GM19239 (cell line): Measurements from ENCODE around the gene SEMA6D.

Experiments
- DNase-seq: peaks from one replicate; pipeline ENCODE4 v3.0.0; 2011; ENCODE audit warnings: low spot score; ENCODE audit not compliant: insufficient read length
- FAIRE-seq: peaks from 2 replicates; lab custom pipeline; 2011; peaks lifted over from hg19 to GRCh38; lab: Jason Lieb, UNC

Gene SEMA6D

DNA sequence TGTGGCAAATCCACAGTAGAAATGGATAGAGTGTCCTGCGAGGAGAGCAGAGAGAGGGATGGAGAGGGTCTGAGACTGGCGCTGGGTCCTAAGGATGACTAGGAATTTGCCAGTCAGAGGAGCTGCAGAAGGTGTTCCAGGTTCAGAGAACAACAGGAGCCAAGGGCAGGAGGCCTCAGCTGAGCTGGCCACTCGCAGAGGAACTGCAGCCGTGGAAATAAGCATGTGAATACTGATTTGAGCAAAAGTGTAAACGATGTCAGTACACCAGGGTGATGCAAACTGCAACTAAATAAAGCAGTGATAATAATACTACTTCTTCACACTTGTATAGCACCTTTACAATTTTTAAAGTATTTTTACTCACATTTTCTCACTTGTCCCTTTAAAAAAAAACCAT, 24.6 kb downstream of the SEMA6D start:
- DNase-seq = no peak
- FAIRE-seq = no peak

DNA sequence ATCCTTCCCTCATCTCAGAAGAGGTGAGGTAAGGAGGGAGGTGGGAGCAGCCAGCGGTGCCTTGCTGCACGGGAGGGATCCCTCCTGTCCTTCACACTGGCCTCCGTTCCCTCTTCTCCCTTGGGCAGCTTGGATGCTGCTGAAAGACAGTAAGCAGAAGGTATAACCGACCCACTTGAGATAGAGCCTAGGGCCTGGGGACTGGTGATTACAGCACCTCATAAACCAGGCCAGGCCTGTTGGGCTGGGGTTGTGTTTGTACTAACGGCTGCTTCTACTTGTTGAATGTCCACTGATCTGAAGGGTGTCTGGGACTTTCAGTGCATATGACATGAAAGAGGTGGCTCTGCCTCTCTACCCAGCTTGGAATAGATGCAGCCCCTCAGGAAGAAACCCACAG, 25.0 kb downstream of the SEMA6D start:
- DNase-seq (no peak), FAIRE-seq (no peak)

DNA sequence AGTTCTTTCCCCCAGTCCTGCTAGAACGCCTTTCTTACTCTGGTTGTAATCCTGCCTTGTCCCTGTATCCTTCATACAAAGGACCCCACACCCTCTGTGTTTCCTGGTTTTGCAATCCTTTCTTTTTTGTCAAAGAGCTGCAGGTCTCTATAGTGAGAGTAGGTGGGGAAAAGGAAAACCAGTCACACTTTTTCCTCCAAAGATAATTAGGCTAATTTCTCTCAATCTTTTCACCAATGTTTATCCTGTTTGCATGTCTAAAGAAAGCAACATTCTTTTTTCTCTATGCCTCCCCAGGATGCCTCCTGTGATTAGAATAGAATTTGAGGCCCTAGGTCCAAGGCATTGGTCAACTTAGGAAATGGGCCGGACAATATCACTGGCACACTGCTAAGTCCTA, 25.4 kb downstream of the SEMA6D start:
- DNase-seq = no peak
- FAIRE-seq = no peak

DNA sequence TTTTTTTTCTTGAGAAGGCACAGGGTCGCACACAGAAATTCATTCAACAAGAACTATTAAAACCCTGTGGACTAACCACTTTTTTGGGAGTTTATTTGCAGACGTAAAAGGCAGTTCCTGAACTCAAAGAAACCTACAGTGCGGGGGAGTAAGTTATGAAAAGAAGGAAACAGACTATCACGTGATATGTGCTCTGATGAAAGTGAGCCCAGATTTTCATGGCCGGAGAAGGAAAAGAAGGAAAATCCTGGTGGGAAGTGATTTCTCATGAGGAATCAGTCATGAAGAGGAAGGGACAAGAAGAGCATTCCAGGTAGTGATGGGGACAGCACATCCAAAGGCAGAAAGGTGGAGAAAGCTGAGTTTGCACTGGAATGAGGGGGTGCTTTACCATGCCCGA, 26.1 kb downstream of the SEMA6D start:
- no peak for DNase-seq
- FAIRE-seq = no peak

DNA sequence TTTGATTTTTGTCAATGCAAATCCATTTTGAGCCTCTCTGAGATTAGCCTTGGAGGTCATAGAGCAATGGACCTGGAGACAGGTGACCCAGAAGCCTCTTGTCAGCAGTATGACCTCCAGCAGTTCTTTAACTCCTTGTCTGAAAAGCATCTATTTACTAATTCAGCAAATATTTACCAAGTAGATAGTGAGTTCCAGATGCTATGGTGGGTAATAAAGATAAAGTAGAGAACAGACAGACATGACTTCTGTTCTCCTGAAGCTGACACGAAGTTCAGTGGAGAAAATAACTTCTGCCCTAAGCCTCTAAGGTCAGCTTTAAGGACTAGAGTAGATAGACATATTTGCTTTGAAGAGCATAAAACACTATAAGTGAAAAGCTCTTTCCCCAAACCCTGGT, 26.6 kb downstream of the SEMA6D start:
- DNase-seq (no peak), FAIRE-seq (no peak)

DNA sequence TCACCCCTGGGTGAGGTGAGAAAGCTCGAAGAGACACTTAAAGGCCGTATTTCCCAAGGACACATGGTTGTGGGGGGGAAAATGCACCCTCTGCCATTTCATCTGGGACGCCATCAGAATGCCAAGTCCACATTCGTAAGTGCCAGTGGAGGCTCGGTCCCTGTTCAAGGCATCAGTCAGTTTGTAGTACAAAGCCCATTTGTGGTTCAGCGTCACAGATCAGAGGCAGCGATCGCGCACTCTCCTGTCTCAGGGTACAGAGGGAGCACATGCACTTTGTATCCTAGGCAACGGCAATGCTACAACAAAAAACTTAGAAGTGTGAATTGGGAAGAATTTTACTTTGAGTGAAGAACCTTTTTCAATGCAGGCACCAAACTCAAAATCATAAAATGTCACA, 27.2 kb downstream of the SEMA6D start:
- FAIRE-seq = no peak
- DNase-seq = no peak

DNA sequence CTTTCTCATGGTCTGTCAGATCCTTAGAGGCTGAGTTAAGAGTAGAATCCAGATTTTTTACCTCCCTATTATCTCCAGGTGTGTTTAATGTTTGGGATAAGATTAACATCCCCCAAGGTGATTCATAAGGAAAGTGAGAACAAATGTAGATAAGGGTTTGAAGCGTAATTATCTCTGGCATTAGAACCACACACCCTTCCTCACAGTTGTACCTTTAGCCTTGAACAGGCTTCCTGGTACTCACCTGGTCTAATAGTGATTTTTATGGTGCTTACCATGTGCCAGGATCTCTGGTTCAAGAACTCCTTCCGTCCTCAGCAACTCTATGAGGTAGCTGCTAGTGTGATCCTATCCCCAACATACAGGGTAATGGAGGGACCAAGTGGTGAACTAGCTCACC, 27.7 kb downstream of the SEMA6D start:
- no peak for FAIRE-seq

DNA sequence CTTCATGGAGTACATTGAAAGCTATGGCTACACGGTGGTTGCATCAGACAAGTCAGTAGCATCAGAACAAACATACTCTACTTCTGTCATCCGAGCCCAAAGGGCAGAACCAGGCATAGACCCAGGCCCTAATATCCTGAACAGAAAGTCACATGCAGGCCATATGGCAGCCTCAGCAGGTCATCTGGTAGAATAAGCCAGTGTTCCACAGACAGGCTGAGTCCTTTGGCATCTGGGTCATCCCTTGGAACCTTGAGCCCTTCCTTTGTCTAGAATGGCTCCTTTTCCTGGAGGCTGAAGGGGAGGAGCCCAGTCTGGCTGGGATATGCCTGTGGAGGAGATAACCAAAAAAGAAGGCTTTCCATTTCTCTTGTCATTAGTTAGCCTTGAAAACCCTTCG, 29.2 kb downstream of the SEMA6D start:
- no peak for DNase-seq
- FAIRE-seq = no peak

More for the DNA sequence above, 27.7 kb downstream of the SEMA6D start:
- DNase-seq = no peak

DNA sequence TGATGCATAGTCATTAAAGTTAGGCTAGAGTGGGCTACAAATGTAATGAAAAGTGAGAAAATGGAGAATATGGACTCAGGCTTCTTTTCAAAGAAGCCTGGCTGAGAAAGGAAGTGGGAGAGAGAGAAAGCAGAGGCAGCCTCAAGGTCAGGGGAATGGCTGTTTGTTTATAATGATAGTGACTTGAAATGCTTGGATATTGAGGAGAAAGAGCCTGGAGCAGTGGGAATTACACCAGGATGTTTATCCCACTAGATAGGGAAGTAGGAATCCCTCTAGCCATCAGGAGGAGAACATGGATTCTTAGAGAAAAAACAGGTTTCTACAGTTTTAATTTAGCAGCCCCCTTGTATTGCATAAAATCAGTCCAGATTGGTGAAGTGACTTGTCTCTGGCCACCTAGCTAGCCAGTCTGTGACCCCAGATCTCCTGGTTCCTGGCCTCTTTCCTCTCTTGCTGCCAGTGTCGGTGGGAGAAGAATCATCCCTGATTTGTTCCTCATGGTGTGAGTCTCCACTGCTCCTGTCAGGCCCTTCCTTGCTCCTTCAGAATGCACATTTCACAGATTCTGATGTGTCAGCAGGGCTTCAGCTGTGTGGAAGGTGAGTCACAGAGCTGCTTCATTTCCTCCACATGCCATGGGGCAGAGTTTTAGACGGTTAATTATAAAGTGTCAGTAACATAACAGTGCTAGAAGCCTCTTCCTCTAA, 32.9 kb downstream of the SEMA6D start:
- FAIRE-seq = no peak
- no peak for DNase-seq

DNA sequence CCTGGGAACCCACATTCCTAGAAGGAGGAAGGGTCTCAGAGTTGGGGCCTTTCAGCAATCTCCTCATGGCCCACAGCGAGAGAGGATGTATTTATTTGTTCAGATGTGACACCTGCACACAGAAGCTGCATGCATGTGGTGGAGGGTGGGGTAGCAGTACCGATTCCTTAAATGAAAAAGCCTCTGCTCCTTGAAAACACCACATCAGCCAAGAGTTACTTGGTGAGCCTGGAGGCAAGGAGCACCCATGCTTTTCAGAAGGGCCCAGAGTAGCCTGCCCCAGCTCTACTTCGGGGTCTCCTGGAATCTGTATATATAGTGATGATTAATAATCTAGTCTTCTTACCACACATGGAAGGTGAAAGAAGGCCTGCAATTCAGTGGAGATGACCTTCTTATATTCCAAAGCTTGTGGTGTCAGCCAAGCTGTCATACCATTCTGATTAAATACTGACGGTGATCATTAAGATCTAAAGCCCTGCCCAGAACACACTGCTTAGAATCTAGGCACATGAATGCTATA, 33.5 kb downstream of the SEMA6D start:
- FAIRE-seq = no peak
- no peak for DNase-seq

DNA sequence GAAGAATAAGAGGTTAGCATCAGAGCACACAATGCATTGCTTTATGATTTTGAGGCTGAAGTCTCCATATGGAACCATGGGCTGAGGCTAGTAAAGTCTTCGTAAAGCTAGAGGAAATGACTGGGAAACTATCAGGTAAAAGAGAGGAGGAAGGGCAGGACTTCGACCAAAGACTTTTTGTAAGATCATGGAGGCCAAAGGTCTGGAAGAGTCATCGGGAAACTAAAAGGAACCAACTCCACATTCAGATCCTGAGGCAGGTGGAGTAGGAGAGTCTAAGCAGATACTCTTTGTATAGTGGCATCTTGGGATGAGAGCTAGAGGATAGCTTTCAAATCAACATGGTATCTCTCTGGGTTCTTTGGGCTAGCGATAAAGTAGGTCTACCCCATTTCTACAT, 36.3 kb downstream of the SEMA6D start:
- no peak for FAIRE-seq
- DNase-seq = no peak

DNA sequence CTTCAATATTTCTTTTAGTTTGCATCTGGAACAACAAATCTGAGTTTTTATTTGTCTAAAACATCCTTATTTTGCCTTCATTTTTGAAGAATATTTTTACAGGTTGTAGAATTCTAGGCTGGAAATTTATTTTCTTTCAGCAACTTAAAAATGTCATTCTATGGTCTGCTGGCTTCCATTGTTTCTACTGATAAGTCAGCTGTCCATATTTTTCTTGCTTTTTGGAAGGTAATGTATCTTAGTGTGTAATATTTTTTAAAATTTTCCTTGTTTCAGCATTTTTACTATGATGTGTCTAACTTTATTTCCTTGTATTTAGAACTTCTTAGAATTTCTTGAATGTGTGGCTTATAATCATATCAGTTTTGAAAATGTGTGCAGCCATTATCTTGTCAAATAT, 37.0 kb downstream of the SEMA6D start:
- no peak for FAIRE-seq
- DNase-seq = no peak

DNA sequence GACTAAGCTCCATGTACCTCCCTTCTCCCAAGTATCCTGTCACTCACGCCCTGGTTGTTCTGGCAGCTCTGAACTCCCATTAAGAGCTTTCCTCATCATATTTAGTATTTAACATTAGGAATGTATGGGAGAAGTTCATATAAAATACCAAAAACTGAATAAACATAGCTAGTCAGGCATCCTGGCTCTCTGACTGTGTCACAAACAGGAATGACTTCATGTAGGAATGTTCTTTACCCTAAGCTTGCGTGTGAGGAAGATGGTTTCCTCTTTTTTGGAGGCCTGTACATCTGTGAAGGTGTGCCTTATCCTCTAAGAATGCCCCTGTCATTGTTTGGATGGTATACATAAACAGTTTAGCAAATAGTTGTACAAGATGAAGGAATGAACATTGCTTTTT, 38.6 kb downstream of the SEMA6D start:
- no peak for FAIRE-seq
- DNase-seq = no peak

DNA sequence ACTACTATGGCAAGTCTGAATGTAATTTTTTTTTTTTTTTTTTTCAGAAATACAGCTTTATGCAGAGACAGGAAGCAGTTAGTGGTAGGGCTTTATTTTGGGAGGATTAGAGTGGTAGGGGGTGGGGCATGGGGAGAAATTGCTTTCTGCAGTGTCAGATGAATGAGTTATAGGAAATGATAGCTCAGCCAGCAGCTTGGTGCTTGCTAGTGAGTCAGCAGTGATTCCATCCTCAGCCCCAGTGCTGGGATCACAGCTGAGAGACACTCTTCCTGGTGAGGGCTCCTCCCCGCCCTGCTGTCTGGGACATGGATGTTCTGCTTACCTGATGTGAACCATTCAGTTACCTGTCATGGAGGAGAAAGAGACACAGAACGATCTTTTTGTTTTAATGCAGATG, 39.6 kb downstream of the SEMA6D start:
- FAIRE-seq = no peak
- no peak for DNase-seq

DNA sequence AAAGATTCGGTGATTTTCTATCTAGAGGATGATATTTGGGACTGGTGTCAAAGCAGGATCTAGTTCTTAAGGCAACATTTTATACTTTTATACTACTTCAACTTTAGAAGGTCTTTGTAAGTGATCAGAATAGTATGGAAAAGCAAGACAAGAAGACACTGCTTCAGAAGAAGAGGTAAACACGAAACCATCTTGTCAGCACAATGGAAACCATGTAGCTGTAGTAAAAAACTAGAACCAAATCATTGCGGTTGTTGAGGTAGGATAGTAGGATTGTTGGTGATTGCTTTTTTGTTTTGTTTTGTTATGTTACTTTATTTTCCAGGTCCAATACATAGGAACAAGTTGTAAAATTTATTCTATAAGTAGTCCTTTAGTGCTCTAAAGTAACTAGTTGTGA, 40.0 kb downstream of the SEMA6D start:
- DNase-seq = no peak
- no peak for FAIRE-seq

DNA sequence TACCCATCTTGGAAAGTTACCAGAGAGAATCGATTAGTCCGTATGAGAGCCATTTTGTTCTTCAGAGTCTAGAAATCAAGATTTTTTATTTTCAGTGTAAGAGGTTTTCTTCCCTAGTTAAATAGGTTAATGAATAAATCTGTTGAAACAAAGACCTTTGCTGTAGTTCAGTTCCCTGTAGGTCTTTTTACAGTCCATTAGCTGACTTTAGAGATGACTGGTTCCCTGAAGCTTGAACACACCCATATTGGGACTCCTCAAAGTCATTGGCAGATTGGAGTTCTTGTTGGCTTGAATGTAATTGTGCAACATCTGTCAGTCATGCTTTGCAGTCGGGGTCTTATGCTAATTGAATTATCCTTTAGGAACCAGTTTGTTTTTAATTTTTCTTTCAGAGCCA, 45.3 kb downstream of the SEMA6D start:
- FAIRE-seq = no peak

DNA sequence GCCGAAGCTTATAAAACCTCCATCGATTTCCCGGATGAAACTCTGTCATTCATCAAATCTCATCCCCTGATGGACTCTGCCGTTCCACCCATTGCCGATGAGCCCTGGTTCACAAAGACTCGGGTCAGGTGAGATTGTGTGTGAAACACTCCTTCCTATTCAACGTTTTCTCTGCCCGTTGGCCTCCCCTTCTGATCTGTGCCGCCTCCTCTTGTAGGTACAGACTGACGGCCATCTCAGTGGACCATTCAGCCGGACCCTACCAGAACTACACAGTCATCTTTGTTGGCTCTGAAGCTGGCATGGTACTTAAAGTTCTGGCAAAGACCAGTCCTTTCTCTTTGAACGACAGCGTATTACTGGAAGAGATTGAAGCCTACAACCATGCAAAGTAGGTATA, 47.4 kb downstream of the SEMA6D start:
- DNase-seq = no peak
- no peak for FAIRE-seq

More for the DNA sequence above, 45.3 kb downstream of the SEMA6D start:
- no peak for DNase-seq

DNA sequence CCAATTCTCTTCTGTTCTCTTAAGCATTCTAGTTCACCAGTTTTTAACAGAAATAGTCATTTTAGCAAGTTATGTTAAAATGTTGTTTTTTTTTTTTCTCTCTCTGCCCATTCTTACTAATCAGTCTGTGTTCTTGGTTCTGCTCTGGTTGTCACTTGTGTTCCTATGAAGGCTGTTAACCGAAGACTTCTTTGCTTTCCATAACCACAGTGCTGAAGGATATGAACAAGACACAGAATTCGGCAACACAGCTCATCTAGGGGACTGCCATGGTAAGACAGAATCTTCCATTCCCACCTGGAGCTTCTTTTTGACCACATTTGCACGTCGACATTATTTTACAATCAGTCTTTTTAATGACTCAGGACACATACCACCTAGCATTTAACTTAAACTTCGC, 49.1 kb downstream of the SEMA6D start:
- DNase-seq = no peak
- FAIRE-seq = no peak

DNA sequence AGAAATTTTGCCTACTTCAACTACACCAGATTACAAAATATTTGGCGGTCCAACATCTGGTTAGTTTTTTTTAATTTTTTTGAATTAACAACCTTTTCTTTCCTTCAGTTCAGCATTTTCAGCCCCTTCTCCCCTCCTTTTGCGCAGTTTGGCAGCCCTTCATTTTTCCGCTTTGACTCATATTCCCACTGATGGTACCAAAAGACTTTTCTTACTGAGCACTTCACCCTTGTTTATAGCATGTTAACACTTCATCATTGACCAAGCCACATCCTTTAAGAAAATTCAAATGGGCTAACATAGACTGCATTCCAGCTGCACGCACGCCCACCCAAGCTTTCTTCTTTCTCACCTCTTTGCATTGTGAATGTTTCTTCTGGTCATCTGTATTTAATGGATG, 49.7 kb downstream of the SEMA6D start:
- DNase-seq (no peak), FAIRE-seq (no peak)

DNA sequence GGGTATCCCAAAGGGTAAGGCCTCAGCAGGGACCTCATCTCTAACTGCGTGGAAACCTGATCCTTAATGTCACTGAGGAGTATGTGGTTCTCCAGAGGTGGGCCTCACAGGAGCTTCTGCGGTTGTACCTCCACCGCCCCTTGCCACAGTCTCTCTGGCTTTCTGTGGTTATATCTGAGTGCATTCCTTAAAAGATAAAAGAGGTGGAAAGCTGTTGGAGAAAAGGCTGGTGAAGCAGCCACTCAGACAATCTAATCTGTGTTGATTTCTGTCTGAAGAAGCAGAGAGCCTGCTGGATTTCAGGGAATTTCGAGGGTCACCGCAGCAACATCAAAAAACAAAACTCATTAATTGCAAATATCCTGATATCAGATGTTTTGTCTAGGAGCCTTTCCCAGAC, 51.4 kb downstream of the SEMA6D start:
- DNase-seq = no peak
- no peak for FAIRE-seq

DNA sequence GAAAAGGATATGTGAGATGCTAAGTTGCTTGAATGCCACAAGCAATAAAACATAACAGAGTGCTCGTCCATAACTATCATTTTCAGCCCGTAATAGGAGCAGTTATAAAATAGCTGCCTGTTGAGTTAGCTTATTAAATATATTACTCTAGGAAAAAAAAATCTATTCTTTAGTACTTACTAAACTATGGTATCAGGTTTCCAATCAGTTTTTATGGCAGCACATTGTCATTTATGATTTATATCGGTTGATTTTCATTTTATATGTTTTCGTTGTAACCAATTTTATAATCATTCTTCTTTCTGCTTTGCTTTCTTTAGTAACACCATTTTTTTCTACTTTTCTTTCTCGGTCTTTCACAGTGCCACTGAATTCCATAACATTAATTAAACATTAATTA, 51.9 kb downstream of the SEMA6D start:
- FAIRE-seq = no peak
- no peak for DNase-seq

DNA sequence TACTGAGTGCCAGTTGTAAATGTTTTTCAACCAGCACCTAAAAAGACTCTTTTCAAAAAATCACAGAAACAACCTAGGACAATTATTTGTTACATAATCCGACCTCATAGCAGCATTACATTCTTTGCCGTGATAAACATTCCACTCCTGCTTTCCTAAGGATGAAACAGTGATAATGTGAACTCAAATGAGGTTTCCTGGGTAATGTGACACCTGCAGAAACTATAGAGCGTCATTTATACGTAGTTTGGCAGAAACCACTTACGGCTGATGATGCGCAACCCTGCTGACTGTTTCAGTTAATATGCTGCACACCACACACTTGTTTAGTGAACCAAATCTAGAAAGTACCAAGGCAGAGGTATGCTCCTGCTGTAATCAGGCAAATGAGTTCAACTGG, 55.8 kb downstream of the SEMA6D start:
- no peak for DNase-seq
- FAIRE-seq = no peak
